Parathyroid adenoma (tissue), 2 donors: ENCODE data around the gene TSPEAR.

ENCODE experiments used
- H2AFZ ChIP-seq: fragments of 300-600 bp; sonication (generic); one replicate; pipeline ENCODE4 v1.7.0; 2017; ENCODE audit warnings: antibody characterized with exemption, mild to moderate bottlenecking
- H3K27ac ChIP-seq: fragments of 300-600 bp; sonication (generic); one replicate; pipeline ENCODE4 v1.7.0; 2017
- H3K27me3 ChIP-seq: fragments of 300-600 bp; sonication (generic); one replicate; pipeline ENCODE4 v1.7.0; 2017; ENCODE audit warnings: low read length; ENCODE audit not compliant: control insufficient read depth, insufficient read depth
- H3K36me3 ChIP-seq: fragments of 300-600 bp; sonication (generic); one replicate; pipeline ENCODE4 v1.7.0; 2017; ENCODE audit warnings: low read length; ENCODE audit not compliant: control insufficient read depth, insufficient read depth
- H3K4me1 ChIP-seq: fragments of 300-600 bp; sonication (generic); one replicate; pipeline ENCODE4 v1.7.0; 2017; ENCODE audit warnings: control low read depth
- H3K4me2 ChIP-seq: fragments of 300-600 bp; sonication (generic); one replicate; pipeline ENCODE4 v1.7.0; 2017; ENCODE audit warnings: low read length
- H3K4me3 ChIP-seq: fragments of 300-600 bp; sonication (generic); one replicate; pipeline ENCODE4 v1.7.0; 2017; ENCODE audit warnings: low read depth, low read length
- H3K79me2 ChIP-seq: fragments of 300-600 bp; sonication (generic); one replicate; pipeline ENCODE4 v1.7.0; 2017; ENCODE audit warnings: control low read depth
- H3K9ac ChIP-seq: fragments of 300-600 bp; sonication (generic); one replicate; pipeline ENCODE4 v1.7.0; 2017; ENCODE audit warnings: mild to moderate bottlenecking
- H3K9me3 ChIP-seq: fragments of 300-600 bp; sonication (generic); one replicate; pipeline ENCODE4 v1.7.0; 2017; ENCODE audit warnings: low read length; ENCODE audit not compliant: control insufficient read depth
- CTCF ChIP-seq: fragments of 300-600 bp; sonication (generic); IDR thresholded peaks from one replicate; pipeline ENCODE4 v1.7.0; 2017; ENCODE audit warnings: antibody characterized with exemption, mild to moderate bottlenecking
- donor health status: primary hyperparathyroidism.

The TSPEAR gene

GRCh38 chr21:44527983-44528633, 183.3 kb downstream of the TSPEAR start:
- H3K79me2 ChIP-seq: no peaks in the 10 kb centered on the region
- no peak overlapping the region for H3K27ac ChIP-seq
- H3K4me2 ChIP-seq: no peak overlapping the region
- H2AFZ ChIP-seq: no peak overlapping the region
- TF ChIP-seq CTCF: no peak
- H3K9ac ChIP-seq: no peak overlapping the region
- H3K9me3 ChIP-seq: no peaks in the 10 kb centered on the region
- H3K4me3 ChIP-seq: no peak overlapping the region
- H3K36me3 ChIP-seq: no peaks in the 10 kb centered on the region
- H3K27me3 ChIP-seq: no peaks in the 10 kb centered on the region
- H3K4me1 ChIP-seq: no peaks in the 10 kb centered on the region

- no peak for TF ChIP-seq CTCF
- H2AFZ ChIP-seq: no peak overlapping the region
These were observed 184.0 kb downstream of the TSPEAR start for GRCh38 chr21:44527156-44527982.

GRCh38 chr21:44526096-44526997, 185.0 kb downstream of the TSPEAR start:
- no peaks in the 10 kb centered on the region for H3K27me3 ChIP-seq
- no peaks in the 10 kb centered on the region for H3K9me3 ChIP-seq
- H3K27ac ChIP-seq: no peak overlapping the region

More at GRCh38 chr21:44527156-44527982, 184.0 kb downstream of the TSPEAR start:
- Histone ChIP-seq H3K4me2 (no peak overlapping the region), H3K79me2 (no peaks in the 10 kb centered on the region), H3K27ac (no peak overlapping the region), H3K9ac (no peak overlapping the region), H3K27me3 (no peaks in the 10 kb centered on the region), H3K4me1 (no peaks in the 10 kb centered on the region), H3K9me3 (no peaks in the 10 kb centered on the region), H3K4me3 (no peak overlapping the region), H3K36me3 (no peaks in the 10 kb centered on the region)

More at GRCh38 chr21:44526096-44526997, 185.0 kb downstream of the TSPEAR start:
- no peaks in the 10 kb centered on the region for H3K36me3 ChIP-seq
- H3K4me2 ChIP-seq: no peak overlapping the region
- no peak overlapping the region for H3K9ac ChIP-seq
- H2AFZ ChIP-seq: no peak overlapping the region
- H3K4me1 ChIP-seq: no peaks in the 10 kb centered on the region
- no peak for TF ChIP-seq CTCF
- no peak overlapping the region for H3K4me3 ChIP-seq
- H3K79me2 ChIP-seq: no peaks in the 10 kb centered on the region
